ENCODE data around the gene RAB3IL1. TPM values are rescaled to one million over a fixed set of nuclear protein-coding genes. Genes with fewer than 3 reads are reported as not detected.

Gene RAB3IL1
- total RNA-seq, 2 donors from 2014 or later, result 9.7 to 14.9 TPM

DNA sequence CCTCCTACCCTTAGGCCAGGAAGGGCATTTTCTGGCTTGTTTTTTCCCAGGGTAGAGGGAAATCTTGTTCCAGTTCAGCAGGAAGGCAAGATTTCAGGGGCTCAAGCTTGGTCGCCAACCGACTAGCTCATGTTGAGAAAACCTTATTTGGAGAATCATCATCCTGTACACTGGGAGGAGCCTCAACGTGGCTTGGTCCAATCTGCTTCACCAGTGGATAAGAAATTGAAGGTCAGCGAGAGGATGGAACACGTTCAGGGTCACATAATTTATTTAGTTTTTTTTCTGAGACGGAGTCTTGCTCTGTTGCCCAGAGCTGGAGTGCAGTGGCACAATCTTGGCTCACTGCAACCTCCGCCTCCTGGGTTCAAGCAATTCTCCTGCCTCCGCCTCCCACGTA, 68.7 kb downstream of the RAB3IL1 start:
- Mint-ChIP-seq H3K27ac (no peak overlapping the region), H3K27me3 (ENCODE audit: insufficient read depth) (no peaks in the 10 kb centered on the region), H3K9me3 (no peaks in the 10 kb centered on the region), H3K4me1 (no peaks in the 10 kb centered on the region), H3K36me3 (ENCODE audit: low read depth) (peaks cover 70% of the 10 kb centered on the region), H3K4me3 (no peak overlapping the region)
- 94 to 100% methylated on average over 9 of the region's 9 CpGs for WGBS, 2 experiments (ENCODE audit: insufficient coverage in 1 of 2, insufficient read length in 1 of 2)
- no peak overlapping the region for H3K9ac ChIP-seq (ENCODE audit: extremely low read depth, low read length, poor library complexity, severe bottlenecking)
- no peak overlapping the region for H3K27ac ChIP-seq (ENCODE audit: low read depth, low read length)
- H3K4me1 ChIP-seq (ENCODE audit: control insufficient read depth, insufficient read depth, low read length), result no peaks in the 10 kb centered on the region
- H3K4me3 ChIP-seq (ENCODE audit: low read length), result no peak overlapping the region
- TF ChIP-seq, protein P1, sequence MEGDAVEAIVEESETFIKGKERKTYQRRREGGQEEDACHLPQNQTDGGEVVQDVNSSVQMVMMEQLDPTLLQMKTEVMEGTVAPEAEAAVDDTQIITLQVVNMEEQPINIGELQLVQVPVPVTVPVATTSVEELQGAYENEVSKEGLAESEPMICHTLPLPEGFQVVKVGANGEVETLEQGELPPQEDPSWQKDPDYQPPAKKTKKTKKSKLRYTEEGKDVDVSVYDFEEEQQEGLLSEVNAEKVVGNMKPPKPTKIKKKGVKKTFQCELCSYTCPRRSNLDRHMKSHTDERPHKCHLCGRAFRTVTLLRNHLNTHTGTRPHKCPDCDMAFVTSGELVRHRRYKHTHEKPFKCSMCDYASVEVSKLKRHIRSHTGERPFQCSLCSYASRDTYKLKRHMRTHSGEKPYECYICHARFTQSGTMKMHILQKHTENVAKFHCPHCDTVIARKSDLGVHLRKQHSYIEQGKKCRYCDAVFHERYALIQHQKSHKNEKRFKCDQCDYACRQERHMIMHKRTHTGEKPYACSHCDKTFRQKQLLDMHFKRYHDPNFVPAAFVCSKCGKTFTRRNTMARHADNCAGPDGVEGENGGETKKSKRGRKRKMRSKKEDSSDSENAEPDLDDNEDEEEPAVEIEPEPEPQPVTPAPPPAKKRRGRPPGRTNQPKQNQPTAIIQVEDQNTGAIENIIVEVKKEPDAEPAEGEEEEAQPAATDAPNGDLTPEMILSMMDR (conservative IDR thresholded peaks at IDR 0.05), result no peak
- H3K9me3 ChIP-seq (ENCODE audit: control insufficient read depth, low read length), result no peaks in the 10 kb centered on the region
- peaks cover 67% of the 10 kb centered on the region for H3K36me3 ChIP-seq (ENCODE audit: control insufficient read depth, insufficient read depth, low read length)
- no peak for DNase-seq
- no peaks in the 10 kb centered on the region for H3K27me3 ChIP-seq (ENCODE audit: control insufficient read depth, insufficient read depth, low read length, poor library complexity, severe bottlenecking)

DNA sequence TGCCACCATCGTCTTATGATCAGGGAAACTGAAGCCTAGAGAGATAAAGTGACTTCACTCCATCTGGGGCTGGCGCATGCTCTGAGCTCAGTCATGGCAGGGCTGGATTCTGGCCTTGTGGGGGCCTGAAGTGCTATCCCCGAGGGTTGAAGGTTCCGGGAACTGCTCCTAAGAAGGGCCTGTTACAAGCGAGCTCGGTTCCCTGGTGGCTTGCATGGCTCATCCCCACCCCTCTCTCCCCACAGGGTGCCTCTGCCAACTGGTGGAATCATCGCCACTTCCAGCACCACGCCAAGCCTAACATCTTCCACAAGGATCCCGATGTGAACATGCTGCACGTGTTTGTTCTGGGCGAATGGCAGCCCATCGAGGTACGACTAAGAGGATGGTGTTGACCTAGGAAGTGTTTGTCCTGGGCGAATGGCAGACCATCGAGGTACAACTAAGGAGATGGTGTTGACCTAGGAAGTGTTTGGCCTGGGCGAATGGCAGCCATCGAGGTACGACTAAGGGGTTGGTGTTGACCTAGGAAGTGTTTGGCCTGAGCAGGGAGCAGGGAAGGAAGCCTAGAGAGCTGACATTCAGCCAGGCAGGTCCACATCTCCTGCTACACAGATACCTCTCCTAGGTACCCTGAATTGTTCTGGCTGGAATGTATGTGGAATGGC, 69.3 kb downstream of the RAB3IL1 start:
- peaks cover 73% of the 10 kb centered on the region for H3K36me3 ChIP-seq (ENCODE audit: control insufficient read depth, insufficient read depth, low read length)
- H3K4me1 ChIP-seq (ENCODE audit: control insufficient read depth, insufficient read depth, low read length), result no peaks in the 10 kb centered on the region
- Mint-ChIP-seq H3K27me3 (ENCODE audit: insufficient read depth) (no peaks in the 10 kb centered on the region), H3K4me3 (no peak overlapping the region), H3K9me3 (no peaks in the 10 kb centered on the region), H3K4me1 (no peaks in the 10 kb centered on the region), H3K27ac (no peak overlapping the region), H3K36me3 (ENCODE audit: low read depth) (peaks cover 73% of the 10 kb centered on the region)
- H3K27ac ChIP-seq (ENCODE audit: low read depth, low read length), result no peak overlapping the region
- no peak overlapping the region for H3K9ac ChIP-seq (ENCODE audit: extremely low read depth, low read length, poor library complexity, severe bottlenecking)
- TF ChIP-seq, protein P1 (conservative IDR thresholded peaks at IDR 0.05), result no peak
- WGBS, 2 experiments (ENCODE audit: insufficient coverage in 1 of 2, insufficient read length in 1 of 2), result 95% methylated on average over 12 to 18 of the region's 18 CpGs
- no peak overlapping the region for H3K4me3 ChIP-seq (ENCODE audit: low read length)
- no peaks in the 10 kb centered on the region for H3K27me3 ChIP-seq (ENCODE audit: control insufficient read depth, insufficient read depth, low read length, poor library complexity, severe bottlenecking)
- no peak for DNase-seq
- no peaks in the 10 kb centered on the region for H3K9me3 ChIP-seq (ENCODE audit: control insufficient read depth, low read length)

Small RNA genes lying within 50 kb of the gene (microRNA-seq; reads per million reads assigned to microRNA genes)
- gene MIR6746 (ENCODE audit: borderline microRNAs expressed), result not detected

Other genes with a start within 250 kb of the RAB3IL1 start
- 1 to 10 TPM; 5.6 to 8.7 TPM for gene DAGLA, start 237.2 kb downstream of the RAB3IL1 start, total RNA-seq
- 10 to 100 TPM; 30.3 to 61.7 TPM for gene MYRF, start 164.9 kb downstream of the RAB3IL1 start, total RNA-seq
- gene TMEM258, start 125.0 kb downstream of the RAB3IL1 start, total RNA-seq, result 100 to 1,000 TPM; 174 to 180 TPM
- 10 to 100 TPM; 66.7 to 81.8 TPM for gene FEN1, start 124.7 kb downstream of the RAB3IL1 start, total RNA-seq
- gene FADS1, start 100.6 kb downstream of the RAB3IL1 start, total RNA-seq, result 100 to 1,000 TPM; 127 to 138 TPM
- gene FADS2, start 89.3 kb downstream of the RAB3IL1 start, total RNA-seq, result 100 to 1,000 TPM; 344 to 381 TPM
- gene FADS3, start 26.0 kb downstream of the RAB3IL1 start, total RNA-seq, result 10 to 100 TPM; 24.8 to 28.4 TPM
- gene BEST1, start 32.8 kb upstream of the RAB3IL1 start, total RNA-seq, result under 1 TPM; 0.26 to 0.40 TPM
- 1,000 to 10,000 TPM; 2,226 to 2,809 TPM for gene FTH1, start 50.1 kb upstream of the RAB3IL1 start, total RNA-seq
- 100 to 1,000 TPM in 1 of 2 donors, 10 to 100 TPM in 1; 58.1 to 115 TPM for gene INCENP, start 206.4 kb upstream of the RAB3IL1 start, total RNA-seq

Measured in endodermal cell (in vitro differentiated cells).